IPS-18c (cell line): ENCODE results near the gene BCAP31.

Source experiments
- H3K4me3 ChIP-seq: 2 replicates; pipeline ENCODE4 v1.7.0; 2013; ENCODE audit warnings: low read depth, mild to moderate bottlenecking, low read length, moderate library complexity; ENCODE audit not compliant: insufficient read depth
- H3K9me3 ChIP-seq: one replicate; pipeline ENCODE4 v1.6.1; 2013; ENCODE audit warnings: mild to moderate bottlenecking, low read length, moderate library complexity; ENCODE audit not compliant: control insufficient read depth, insufficient read depth

The BCAP31 gene

DNA sequence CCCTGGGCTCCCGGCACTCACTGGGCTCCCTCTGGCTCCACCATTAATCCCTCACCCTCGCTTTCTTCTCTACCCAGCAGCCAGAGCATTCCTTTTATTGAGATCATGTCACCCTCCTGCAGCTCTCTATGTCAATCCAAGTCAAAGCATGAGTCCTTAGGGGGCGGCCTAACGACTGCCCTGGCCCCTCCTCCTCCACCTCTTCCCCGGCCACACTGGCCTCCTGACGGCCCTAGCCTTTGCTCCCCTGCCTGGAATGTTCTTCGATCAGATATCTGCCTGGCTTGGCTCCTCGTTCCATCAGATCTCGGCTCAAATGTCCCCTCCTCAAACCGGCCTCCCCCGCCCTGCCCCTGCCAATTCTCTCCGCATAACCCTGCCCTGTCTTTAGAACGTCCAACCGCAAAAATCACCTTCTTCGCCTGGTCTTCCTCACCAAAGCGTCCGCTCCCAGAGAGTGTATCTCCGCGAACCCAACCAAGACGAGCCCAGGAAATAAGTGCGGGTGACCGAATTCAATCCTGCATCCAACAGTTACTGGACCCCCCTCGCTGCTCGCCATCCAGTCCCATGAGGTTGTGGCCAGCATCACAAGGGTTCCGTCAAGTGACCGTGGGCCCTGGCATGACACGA lies 49.9 kb downstream of the BCAP31 start:
- Histone ChIP-seq H3K9me3 (peaks cover 10% of the 10 kb centered on the region), H3K4me3 (peak overlapping the region; percentile 6; the same call in 1 of the 2 replicates)

DNA sequence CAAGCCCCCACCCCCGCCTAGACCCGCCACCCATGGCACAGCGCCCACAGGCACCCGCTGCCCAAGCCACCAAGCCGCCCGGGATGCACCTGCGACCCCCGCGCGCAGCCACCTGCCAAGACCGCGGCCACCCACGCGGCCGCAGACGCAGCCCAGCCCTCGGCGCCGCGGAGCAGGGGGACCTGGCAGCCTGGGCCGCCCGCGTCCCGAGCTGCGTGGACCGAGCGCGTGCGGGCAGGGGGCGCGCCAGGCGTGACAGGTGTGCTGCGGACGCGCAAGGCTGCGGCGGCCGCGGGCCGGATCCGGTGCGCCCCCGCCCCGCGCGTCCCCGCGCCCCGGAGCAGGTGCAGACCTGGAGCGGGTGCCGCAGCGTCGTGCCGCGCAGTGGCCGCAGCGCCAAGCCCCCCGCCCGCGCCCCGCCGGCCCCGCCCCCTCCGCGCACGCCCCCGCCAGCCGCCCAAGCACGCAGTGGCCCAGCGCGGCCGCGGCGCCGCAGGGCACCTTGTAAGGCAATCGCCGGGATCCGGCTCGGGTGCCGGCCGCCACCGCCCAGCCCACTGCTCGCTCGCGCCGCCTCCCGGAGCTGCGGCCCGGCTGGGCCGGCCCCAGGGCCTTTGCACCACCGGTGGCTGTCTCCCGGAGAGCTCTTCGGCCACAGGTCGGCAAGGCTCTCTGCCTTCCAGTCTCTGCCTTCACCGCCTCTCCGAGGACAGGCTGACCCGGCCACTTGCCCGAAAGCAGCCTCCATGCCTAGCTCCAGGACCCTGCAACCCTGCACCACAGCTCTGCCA lies 50.6 kb downstream of the BCAP31 start, which contains the start of gene PNCK:
Gene PNCK (minus strand): TSS at position 386 of the 791 bp plus-strand sequence. CDS start 737 bp downstream, outside the sequence.
- Histone ChIP-seq H3K9me3 (peaks cover 12% of the 10 kb centered on the region), H3K4me3 (peak within 1 kb of the TSS; percentile 6; the same call in 1 of the 2 replicates)

DNA sequence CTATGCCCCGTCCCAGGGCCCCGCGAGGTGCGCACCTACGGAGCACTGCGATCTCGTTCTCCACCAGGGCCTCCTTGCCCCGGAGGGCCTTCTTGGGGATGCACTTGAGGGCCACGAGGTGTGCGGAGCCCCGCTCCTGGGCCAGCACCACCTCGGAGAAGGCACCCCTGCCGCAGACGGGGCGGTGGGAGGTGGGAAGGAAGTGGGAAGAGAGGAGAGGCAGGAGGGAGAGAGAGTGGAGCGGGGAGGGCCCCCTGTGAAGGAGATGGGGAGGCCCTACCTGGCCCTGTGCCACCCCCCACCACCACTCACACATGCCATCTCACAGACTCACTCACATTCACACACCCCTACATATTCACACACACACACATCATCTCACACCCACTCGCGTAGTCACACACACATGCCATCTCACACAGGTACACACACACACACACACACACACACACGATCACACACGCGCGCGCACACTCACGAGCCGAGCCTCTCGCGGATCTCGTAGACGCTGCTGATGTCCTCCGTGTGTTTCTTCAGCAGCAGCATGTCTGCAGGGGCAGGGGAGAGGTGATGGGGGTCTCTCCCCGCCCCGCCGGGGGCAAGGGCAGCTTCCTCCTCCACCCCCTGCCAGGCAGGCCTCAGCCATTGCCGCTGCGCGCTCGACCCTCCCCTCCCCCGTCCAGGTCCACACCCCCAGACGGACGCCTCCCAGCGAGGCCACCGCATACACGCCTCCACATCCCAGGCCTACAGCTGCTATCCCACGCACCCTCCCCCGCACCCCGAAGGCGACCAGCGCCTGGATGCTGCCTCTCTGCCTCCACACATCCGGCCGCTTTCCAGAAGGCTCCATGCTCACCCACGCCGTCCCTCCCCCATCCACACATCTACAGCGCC lies 51.4 kb downstream of the BCAP31 start:
- Histone ChIP-seq H3K9me3 (peaks cover 15% of the 10 kb centered on the region), H3K4me3 (no peak overlapping the region)

DNA sequence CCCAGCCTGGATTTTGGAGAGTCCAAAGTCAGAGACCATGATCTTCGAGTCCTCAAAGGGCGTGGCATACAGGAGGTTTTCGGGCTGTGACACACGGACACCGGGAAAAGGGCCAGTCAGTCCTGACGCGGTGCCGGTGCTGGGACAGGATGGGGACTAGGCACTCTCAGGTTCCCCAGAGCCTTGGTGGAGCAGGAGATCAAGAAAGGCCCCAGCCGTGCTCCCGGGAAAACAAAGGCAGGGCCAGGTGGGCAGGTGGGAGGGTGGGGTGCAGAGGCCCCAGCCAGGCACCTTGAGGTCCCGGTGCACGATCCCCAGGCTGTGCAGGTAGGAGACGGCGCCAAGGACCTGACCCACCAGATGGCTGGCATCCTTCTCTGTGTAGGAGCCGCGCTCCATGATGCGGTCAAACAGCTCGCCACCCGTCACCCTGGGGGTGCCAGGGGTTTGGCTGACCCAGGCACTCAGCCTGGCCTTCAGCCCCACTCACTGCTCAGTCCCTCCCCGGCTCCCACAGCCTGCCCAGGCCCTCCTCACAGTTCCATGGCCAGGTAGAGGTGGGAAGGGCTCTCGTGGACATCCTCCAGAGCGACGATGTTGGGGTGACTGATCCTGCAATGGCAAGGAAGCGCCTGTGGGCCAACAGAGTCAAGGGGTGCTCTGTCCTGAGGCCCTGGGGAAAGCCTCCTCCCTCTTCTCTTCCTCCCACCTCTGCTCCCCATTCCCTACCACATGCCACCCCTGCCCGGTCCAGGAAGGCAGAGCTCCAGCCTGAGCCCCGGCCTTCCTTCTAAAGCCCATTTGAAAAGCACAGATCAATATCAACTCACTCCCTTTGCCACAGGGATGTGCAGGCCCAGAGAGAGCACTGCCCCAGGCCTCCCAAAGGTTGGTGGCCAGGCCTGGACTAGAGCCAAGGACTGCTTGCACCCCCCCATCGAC lies 52.3 kb downstream of the BCAP31 start:
- Histone ChIP-seq H3K9me3 (peaks cover 18% of the 10 kb centered on the region), H3K4me3 (no peak overlapping the region)

DNA sequence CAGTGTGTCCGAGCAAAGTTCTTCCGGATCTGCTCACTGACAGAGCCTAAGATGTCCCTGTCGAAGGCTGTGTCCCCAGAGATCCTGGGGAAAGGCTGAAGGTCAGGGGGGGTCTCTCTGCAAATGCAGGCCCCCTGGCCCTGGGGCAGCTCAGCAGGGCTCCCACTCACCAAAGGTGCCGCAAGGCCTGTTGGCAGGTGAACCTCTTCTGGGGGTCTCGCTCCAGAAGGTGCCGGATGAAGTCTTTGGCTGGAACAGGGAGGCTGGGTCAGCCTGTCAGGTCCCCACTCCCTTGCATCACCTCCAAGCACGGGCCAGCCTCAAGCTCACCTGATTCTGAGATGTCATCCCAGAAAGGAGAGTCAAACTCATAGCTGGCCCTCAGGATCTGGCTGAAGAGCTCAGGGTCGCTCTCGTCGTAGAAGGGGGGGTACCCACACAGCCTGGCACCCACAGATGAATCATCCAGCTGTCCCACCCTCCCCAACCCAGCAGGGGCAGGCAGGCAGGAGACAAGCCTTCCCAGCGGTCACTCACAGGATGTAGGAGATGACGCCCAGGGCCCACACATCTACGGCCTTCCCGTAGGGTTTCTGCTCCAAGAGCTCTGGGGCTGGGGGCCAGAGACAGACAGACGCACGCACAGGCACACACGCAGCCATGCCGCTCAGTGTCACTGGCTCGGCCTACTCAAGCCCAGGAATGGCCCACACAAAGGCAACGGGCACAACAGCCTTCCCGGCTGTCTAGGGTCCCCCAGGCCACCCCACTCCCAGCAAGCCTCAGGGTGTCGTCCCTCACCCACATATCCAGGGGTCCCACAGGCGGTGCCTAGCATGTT lies 53.2 kb downstream of the BCAP31 start:
- Histone ChIP-seq H3K4me3 (no peak overlapping the region), H3K9me3 (peaks cover 18% of the 10 kb centered on the region)

DNA sequence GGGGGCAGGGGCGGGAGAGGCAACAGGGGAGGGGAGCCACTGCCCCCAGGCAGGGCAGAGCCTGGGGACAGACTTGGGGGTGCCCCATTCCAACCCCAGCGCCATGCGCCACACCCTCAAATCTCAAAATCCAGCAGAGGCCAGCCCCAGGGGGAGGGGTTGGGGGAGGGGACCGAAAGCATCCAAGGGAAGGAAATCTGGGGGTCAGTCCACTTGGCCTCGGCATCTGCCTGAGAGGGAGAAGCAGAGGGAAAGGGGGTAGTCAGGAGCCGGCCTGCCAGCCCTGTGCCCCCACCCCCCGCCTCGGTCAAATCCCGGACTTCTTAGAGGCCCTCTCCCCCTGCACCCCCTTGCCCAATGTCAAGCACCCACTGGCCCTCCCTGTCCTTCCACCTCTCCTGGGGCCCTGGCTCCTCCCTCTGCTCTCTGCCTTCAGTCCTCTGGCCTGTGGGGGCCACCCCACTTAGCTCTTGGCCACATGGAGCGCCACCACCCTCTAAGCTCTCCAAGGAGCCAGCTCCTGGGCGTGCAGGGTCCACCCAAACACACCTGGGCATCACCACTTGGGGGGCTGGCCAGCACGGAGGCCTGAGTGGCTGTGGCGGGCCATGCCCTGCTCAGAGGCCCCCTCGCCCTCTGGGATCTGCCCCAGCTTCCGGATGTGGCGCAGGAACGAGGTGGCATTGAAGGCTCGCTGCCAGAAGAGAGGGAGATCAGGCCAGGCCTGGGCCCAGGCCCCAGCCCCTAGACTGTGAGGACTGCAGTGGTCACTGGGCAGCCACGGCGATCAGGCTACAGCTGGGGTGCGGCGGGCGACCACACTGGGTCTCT lies 54.1 kb downstream of the BCAP31 start:
- Histone ChIP-seq H3K9me3 (peaks cover 18% of the 10 kb centered on the region), H3K4me3 (no peak overlapping the region)

DNA sequence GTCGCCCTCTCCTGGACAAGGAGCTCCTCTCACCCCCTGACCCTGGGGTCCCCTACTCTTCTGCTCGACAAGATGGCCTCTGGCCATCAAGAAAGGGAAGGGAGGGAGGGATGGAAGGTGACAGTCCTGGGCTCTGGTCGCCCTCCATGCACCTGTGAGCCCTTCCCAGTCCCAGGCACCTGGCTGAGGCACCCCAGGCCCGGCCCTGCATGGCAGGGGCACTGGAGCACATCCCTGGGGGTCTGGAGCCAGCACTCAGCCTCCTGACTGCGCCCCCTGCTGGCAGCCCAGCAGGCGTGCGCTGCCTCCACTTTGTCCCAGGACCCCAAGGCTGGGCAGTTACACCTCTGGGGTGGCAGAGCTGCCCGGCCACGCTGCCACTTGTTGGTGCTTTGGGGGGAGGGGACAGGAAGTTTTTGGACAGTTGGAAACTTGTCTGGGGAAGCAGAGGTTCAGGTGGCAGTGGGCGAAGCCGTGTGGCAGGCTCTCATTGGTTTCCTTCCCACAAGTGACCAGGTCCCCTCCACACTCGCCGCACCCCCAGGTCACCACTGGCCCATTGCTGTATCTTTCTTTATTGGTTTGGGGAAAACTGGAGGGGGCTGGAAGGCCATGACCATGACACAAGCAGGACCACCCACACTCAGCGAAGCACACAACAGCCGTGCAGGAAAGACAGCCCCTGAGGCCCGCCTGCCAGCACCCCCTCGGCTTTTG lies 54.9 kb downstream of the BCAP31 start:
- no peak overlapping the region for H3K4me3 ChIP-seq

DNA sequence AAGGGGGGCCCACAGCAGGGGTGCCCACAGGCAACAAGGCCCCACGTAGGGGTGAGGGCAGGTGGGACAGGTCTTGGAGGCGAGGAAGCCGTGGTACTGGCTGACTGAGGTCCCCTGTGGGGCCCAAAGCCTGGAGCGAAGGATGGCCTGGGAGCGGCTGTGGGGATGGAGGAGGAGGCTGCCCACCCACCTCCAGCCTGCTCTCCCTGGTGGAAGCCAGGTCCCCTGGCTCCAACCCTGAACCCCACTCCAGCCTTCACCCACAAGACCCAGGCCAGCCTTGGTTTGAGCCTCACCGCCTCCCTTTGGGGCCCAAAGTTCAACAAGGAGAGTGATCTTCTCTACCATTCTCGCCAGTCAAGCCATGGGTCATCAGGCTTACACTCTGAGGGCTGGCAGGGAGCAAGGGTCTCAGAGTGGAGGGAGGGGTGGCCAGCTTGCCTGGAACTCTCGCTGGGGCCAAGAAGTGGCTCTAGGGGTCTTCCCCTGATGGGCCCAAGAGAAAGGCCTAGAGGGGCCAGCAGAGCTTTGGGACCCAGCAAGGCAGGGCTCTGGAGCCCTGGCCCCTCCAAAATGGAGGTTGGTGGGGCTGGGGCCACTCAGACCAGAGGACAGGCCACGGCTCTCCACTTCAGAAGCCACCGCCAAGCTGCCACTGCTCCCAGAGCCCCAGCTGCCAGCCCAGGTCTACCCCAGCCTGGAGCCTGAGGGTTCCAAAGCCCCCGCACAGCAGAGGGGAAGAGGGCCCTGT lies 55.6 kb downstream of the BCAP31 start:
- H3K9me3 ChIP-seq = peaks cover 15% of the 10 kb centered on the region
- H3K4me3 ChIP-seq = no peak overlapping the region

More for the DNA sequence above, 54.9 kb downstream of the BCAP31 start:
- peaks cover 18% of the 10 kb centered on the region for H3K9me3 ChIP-seq

DNA sequence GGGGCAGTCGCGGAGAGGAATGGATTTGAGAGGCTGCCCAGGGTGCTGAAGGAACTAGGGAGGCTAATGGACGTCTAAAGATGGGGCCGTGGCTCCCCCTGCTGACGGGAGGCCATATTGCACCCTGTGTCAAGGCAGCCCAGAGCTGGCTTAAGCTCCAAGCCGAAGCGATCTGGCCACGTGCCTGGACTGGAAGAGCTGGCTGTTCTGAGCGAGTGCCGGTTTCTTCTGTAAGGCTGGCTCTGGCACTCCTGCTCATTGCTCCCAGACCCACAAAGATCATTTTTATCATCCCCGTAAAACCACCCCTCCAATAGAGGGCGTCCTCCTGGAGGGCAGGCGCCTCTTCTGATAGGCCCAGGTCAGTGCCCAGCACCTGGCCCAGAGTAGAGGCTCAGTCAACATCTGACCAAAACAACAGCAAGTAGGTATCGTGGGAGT lies 56.2 kb downstream of the BCAP31 start:
- Histone ChIP-seq H3K4me3 (peak overlapping the region; percentile 31; the same call in 1 of the 2 replicates), H3K9me3 (peaks cover 15% of the 10 kb centered on the region)

DNA sequence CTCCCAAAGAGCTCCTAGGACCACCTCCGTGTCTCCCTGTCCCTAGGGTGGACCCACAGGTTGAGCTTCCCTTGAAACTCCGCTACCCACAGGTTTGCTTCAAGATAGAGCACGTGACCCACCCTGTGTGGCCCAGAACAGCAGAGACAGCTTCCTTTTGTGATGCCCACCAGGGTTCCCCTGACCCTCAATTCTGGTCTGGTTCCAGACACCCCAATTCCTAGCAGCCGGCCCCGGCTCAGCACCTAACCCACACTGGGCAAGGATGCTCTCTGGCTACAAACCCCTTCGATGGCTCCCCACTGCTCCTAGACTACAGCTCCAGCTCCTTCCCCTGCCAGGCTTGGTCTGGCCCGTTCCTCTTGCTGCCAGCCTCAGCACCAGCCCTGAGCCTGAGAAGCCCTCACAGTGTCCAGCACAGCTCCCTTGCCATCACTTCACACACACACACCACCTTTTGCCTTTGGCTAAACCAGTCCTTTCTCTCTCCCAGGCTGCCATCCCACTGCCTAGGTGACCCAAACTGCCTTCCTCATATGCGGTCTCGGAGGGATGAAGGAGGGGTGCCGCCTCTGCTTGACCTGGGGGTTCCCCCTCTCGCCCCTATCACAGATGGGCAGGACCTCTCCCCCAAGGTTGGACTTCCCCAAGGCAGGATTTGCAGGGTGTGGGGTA lies 56.8 kb downstream of the BCAP31 start:
- peak overlapping the region; percentile 31 for H3K4me3 ChIP-seq
- peaks cover 15% of the 10 kb centered on the region for H3K9me3 ChIP-seq

DNA sequence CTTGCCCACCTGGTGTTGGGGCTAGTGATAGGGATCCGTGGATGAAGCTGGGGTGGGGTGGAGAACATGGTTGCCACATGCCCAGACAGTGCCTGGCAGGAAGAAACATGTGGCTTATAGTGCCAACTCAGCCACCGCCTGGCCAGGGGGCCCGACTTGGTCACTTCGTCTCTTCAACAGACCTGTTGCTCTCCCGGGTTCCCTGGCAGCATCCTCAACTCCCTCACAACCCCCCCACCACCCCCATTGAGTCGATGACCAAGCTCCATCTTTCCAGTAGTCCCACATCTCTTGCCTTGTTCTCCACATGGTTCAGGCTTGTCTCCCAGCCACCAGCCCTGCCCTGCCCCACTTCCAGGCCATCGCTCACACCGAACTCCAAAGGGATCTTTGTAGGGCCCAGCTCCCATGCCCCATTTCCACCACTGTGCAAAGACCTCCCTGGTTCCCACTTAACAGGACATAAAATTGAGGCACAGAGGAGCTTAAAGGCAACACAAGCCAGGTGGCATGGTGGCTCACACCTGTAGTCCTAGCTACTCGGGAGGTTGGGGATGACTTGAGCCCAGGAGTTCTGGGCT lies 58.4 kb downstream of the BCAP31 start:
- H3K9me3 ChIP-seq = peaks cover 12% of the 10 kb centered on the region
- H3K4me3 ChIP-seq = no peak overlapping the region

DNA sequence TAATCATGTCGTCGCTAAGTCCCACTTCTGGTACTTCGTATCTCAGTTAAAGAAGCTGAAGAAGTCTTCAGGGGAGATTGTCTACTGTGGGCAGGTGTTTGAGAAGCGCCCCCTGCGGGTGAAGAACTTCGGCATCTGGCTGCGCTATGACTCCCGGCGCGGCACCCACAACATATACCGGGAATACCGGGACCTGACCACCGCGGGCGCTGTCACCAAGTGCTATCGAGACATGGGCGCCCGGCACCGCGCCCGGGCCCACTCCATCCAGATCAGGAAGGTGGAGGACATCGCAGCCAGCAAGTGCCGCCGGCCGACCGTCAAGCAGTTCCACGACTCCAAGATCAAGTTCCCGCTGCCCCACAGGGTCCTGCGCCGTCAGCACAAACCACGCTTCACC lies 61.9 kb downstream of the BCAP31 start:
- no peak overlapping the region for H3K4me3 ChIP-seq
- H3K9me3 ChIP-seq = peaks cover 4% of the 10 kb centered on the region

DNA sequence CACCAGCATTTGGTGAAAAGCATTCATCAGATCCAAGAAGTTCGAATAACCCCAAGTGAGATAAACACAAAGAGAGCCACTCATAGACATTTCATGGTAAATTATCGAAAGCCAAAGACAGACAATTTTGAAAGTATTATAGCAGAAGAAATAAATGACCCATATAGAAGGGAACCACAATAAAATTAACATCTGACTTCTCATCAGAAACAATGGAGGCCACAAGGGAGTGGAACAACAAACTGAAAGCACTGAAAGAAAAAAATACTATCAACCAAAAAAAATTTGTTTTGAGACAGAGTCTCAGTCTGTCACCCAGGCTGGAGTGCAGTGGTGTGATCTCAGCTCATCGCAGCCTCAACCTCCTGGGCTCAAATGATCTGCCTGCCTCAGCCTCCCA lies 64.9 kb downstream of the BCAP31 start:
- Histone ChIP-seq H3K4me3 (no peak overlapping the region), H3K9me3 (peaks cover 7% of the 10 kb centered on the region)
